K562 (cell line): ENCODE measurements around the gene INO80. TPM values are rescaled to one million over a fixed set of nuclear protein-coding genes. Genes with fewer than 3 reads are reported as not detected.

Source experiments
- AFF4 ChIP-seq: sonication (generic); formaldehyde crosslinking; IDR thresholded peaks from 2 replicates; pipeline ENCODE4 v1.8.0; 2023; ENCODE audit warnings: mild to moderate bottlenecking, missing genetic modification reagents
- ARID1B ChIP-seq: fragments of 450-650 bp; IDR thresholded peaks from 2 replicates; pipeline ENCODE4 v1.6.1; 2016; ENCODE audit warnings: antibody characterized with exemption, mild to moderate bottlenecking, inconsistent platforms
- BHLHE40 ChIP-seq: IDR thresholded peaks from 2 replicates; pipeline ENCODE4 v1.6.1; 2011; ENCODE audit warnings: low read length, improper control_type of control experiment
- CXXC5 ChIP-seq: fragments of 250-450 bp; sonication (Bioruptor Pico); IDR thresholded peaks from 2 replicates; pipeline ENCODE4 v1.8.0; 2022; ENCODE audit warnings: inconsistent platforms, mild to moderate bottlenecking, moderate library complexity
- DIDO1 ChIP-seq: fragments of 450-650 bp; IDR thresholded peaks from 2 replicates; pipeline ENCODE4 v1.6.1; 2016; ENCODE audit warnings: low read depth, missing biosample characterization, missing genetic modification characterization
- E4F1 ChIP-seq: fragments of 250-450 bp; sonication (Bioruptor Pico); IDR thresholded peaks from 2 replicates; pipeline ENCODE4 v1.5.0; 2021; ENCODE audit warnings: mild to moderate bottlenecking, borderline replicate concordance
- ETV6 ChIP-seq, 3 experiments: fragments of 150-350 bp in 1 of 3; sonication (generic) in 1 of 3; formaldehyde crosslinking in 1 of 3; IDR thresholded peaks; 2 replicates each; pipeline versions ENCODE4 v1.6.1 to v1.8.0; 2014 to 2022; ENCODE audit warnings: borderline replicate concordance in 2 of 3, low read depth in 2 of 3, antibody characterized with exemption in 1 of 3, low read length in 1 of 3, mild to moderate bottlenecking in 1 of 3, missing genetic modification reagents in 1 of 3
- FOXK1 ChIP-seq: sonication (generic); formaldehyde crosslinking; IDR thresholded peaks from 2 replicates; pipeline ENCODE4 v1.8.0; 2022; ENCODE audit warnings: missing genetic modification reagents, mild to moderate bottlenecking, borderline replicate concordance
- FOXP4 ChIP-seq: sonication (generic); formaldehyde crosslinking; IDR thresholded peaks from 2 replicates; pipeline ENCODE4 v1.8.0; 2022; ENCODE audit warnings: mild to moderate bottlenecking, missing genetic modification reagents, borderline replicate concordance
- HNRNPLL ChIP-seq: fragments of 200-400 bp; formaldehyde crosslinking; IDR thresholded peaks from 2 replicates; pipeline ENCODE4 v1.6.1; 2017; ENCODE audit warnings: low read length, low read depth, mild to moderate bottlenecking; ENCODE audit not compliant: poor library complexity, severe bottlenecking
- JUND ChIP-seq, 2 experiments: IDR thresholded peaks; 2 replicates in 1 of 2; 3 replicates in 1 of 2; pipeline ENCODE4 v1.6.1; 2011; ENCODE audit warnings: borderline replicate concordance in 2 of 2, low read depth in 2 of 2, low read length in 2 of 2, improper control_type of control experiment in 1 of 2, missing biosample characterization in 1 of 2, missing genetic modification characterization in 1 of 2, missing genetic modification reagents in 1 of 2
- RB1 ChIP-seq: fragments of 450-650 bp; IDR thresholded peaks from 2 replicates; pipeline ENCODE4 v1.6.1; 2017; ENCODE audit warnings: low read depth, mild to moderate bottlenecking
- ZNF263 ChIP-seq: sonication (generic); formaldehyde crosslinking; IDR thresholded peaks from 2 replicates; pipeline ENCODE4 v1.8.0; 2022; ENCODE audit warnings: mild to moderate bottlenecking, missing genetic modification reagents, borderline replicate concordance
- ZNF277 ChIP-seq: fragments of 250-450 bp; sonication (Bioruptor Pico); IDR thresholded peaks from 2 replicates; pipeline ENCODE4 v1.8.0; 2022; ENCODE audit warnings: inconsistent platforms, mild to moderate bottlenecking, moderate library complexity, borderline replicate concordance
- polyA plus RNA-seq, 8 experiments: library from polyadenylated mRNA; depleted of rRNA in 4 of 8; stranded (reverse) in 5 of 8; unstranded in 3 of 8; fragments of >200 nt; fragmentation: Nextera tagmentation in 2 of 8; fragmentation: Illumina TruSeq in 1 of 8; extraction: Ambion mirVana in 2 of 8; extraction: Trizol in 1 of 8; gene quantifications; 2 replicates each; pipeline versions ENCODE4 v1.2.1 to v1.2.3, GENCODE V29; 2011 to 2014; ENCODE audit warnings: inconsistent platforms in 1 of 8, missing spikeins in 1 of 8
- total RNA-seq, 7 experiments: library from RNA; depleted of rRNA in 6 of 7; stranded (reverse); fragments of >200 nt in 6 of 7; fragmentation: Illumina TruSeq in 2 of 7; extraction: Trizol in 2 of 7; gene quantifications; 2 replicates each; pipeline versions ENCODE4 v1.2.1 to v1.2.3, GENCODE V29; 2011 to 2021; ENCODE audit warnings: low replicate concordance in 1 of 7

INO80 gene
- total and polyA plus RNA-seq, 9 of the 15 experiments (the other 6 are each of a cell fraction or from before 2014, with no cell fraction given), result 1.1 to 25.7 (median 19.9) TPM

GRCh38 chr15:40930430-40931299 lies 185.4 kb downstream of the INO80 start (continued):
- TF ChIP-seq E4F1 (CRISPR knock-in tag) (no peak), RB1 (peak; percentile 62; the same call in 1 of the 2 replicates), ZNF263 (CRISPR knock-in tag) (peak; percentile 56), FOXP4 (CRISPR knock-in tag) (0 out of 2 replicates have a peak, but pooled peaks have one; percentile 44), ETV6 (IDR thresholded peaks at IDR 0.05; ENCODE audit: borderline replicate concordance in 1 of 2, low read depth in 2 of 2, low read length in 1 of 2) (peak in 1 of 2 experiments; percentile 37; a peak in 1 of 4 replicates), ETV6 (CRISPR knock-in tag; IDR thresholded peaks at IDR 0.05; ENCODE audit: borderline replicate concordance) (no peak), ZNF277 (CRISPR knock-in tag) (no peak), JUND (IDR thresholded peaks at IDR 0.05; ENCODE audit: borderline replicate concordance, low read depth, low read length) (0 out of 2 replicates have a peak, but pooled peaks have one; percentile 7), JUND (tag; IDR thresholded peaks at IDR 0.05; ENCODE audit: borderline replicate concordance, low read depth, low read length) (no peak), FOXK1 (CRISPR knock-in tag) (0 out of 2 replicates have a peak, but pooled peaks have one; percentile 51), HNRNPLL (peak; percentile 68), ARID1B (peak; percentile 38; the same call in 1 of the 2 replicates), DIDO1 (no peak), CXXC5 (CRISPR knock-in tag) (peak; percentile 73), BHLHE40 (peak; percentile 45; the same call in 1 of the 2 replicates), AFF4 (CRISPR knock-in tag) (0 out of 2 replicates have a peak, but pooled peaks have one; percentile 40)
